ENCODE results near the gene RTCB. TPM values are rescaled to one million over a fixed set of nuclear protein-coding genes. Genes with fewer than 3 reads are reported as not detected.

RTCB gene
- total RNA-seq, 1 experiment from 2014 or later = 101 TPM

DNA sequence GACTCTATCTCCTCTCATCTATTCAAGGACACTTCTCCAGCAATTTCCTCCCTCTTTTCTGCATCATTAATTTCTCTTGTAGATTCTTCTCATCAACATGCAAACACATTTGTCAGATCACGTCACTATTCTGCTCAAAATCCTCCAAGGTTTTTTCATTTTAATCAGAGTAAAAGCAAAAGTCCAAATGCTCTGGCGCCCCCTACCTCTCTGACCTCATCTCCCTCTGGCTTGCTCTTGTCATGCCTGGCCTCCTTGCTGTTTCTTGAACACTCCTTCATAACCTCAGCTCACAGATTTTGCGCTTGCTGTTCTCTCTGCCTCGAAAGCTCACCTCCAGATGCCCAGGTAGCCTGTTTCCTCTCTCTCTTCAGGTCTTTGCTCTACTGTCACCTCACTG lies 22.4 kb downstream of the RTCB start:
- H3K79me2 ChIP-seq (ENCODE audit: insufficient read depth, low read length) = no peaks in the 10 kb centered on the region
- Mint-ChIP-seq H3K27ac (peak overlapping the region in 1 of 3 experiments; percentile 32; a peak in 2 of 7 replicates), H3K4me3 (no peak overlapping the region), H3K4me1 (no peaks in the 10 kb centered on the region; a peak in 1 of 4 replicates), H3K36me3 (ENCODE audit: insufficient read depth in 1 of 3, low read depth in 3 of 3) (peaks cover 35 to 84% (median 84%) of the 10 kb centered on the region in 3 experiments), H3K27me3 (ENCODE audit: low read depth) (no peaks in the 10 kb centered on the region), H3K9me3 (no peaks in the 10 kb centered on the region; a peak in 1 of 5 replicates)
- H3K23ac ChIP-seq (ENCODE audit: insufficient read length, low read depth, low read length) = no peak overlapping the region
- H3K4ac ChIP-seq (ENCODE audit: low read depth, low read length) = no peak overlapping the region
- H3K9me3 ChIP-seq (ENCODE audit: control insufficient read depth, low read depth, low read length) = no peaks in the 10 kb centered on the region
- no peak overlapping the region for H2BK15ac ChIP-seq (ENCODE audit: low read depth, low read length)
- no peak overlapping the region for H3K14ac ChIP-seq (ENCODE audit: insufficient read depth, low read length)
- no peak overlapping the region for H3T11ph ChIP-seq (ENCODE audit: low read length)
- H3K27ac ChIP-seq (ENCODE audit: insufficient read length, low read depth, low read length) = no peak overlapping the region
- H4K8ac ChIP-seq (replicated peaks; ENCODE audit: insufficient read length, low read depth, low read length) = no peak overlapping the region
- H2BK5ac ChIP-seq (ENCODE audit: insufficient read length, low read length) = no peak overlapping the region
- H4K5ac ChIP-seq (ENCODE audit: insufficient read length, low read depth, low read length) = no peak overlapping the region
- H3K9ac ChIP-seq (ENCODE audit: extremely low read depth, insufficient read length, low read length) = no peak overlapping the region
- no peaks in the 10 kb centered on the region for H3K27me3 ChIP-seq (ENCODE audit: insufficient read depth, low read length)
- no CpG with 5 or more reads among the region's 4 CpGs for WGBS (ENCODE audit: extremely low coverage, insufficient read length, low lambda C conversion rate)
- no peak overlapping the region for H3K18ac ChIP-seq (ENCODE audit: insufficient read length, low read depth, low read length)
- H3K79me1 ChIP-seq (ENCODE audit: insufficient read depth, low read depth, low read length, poor library complexity, severe bottlenecking) = no peaks in the 10 kb centered on the region
- no peak overlapping the region for H3K56ac ChIP-seq (ENCODE audit: insufficient read length, low read depth, low read length)
- H2AK5ac ChIP-seq (ENCODE audit: insufficient read length, low read length) = no peak overlapping the region
- no peak overlapping the region for H3K4me2 ChIP-seq (ENCODE audit: insufficient read depth, insufficient read length, low read length)
- DNase-seq = no peak
- H3K4me1 ChIP-seq (ENCODE audit: insufficient read depth, low read length) = no peaks in the 10 kb centered on the region
- TF ChIP-seq, protein P1, sequence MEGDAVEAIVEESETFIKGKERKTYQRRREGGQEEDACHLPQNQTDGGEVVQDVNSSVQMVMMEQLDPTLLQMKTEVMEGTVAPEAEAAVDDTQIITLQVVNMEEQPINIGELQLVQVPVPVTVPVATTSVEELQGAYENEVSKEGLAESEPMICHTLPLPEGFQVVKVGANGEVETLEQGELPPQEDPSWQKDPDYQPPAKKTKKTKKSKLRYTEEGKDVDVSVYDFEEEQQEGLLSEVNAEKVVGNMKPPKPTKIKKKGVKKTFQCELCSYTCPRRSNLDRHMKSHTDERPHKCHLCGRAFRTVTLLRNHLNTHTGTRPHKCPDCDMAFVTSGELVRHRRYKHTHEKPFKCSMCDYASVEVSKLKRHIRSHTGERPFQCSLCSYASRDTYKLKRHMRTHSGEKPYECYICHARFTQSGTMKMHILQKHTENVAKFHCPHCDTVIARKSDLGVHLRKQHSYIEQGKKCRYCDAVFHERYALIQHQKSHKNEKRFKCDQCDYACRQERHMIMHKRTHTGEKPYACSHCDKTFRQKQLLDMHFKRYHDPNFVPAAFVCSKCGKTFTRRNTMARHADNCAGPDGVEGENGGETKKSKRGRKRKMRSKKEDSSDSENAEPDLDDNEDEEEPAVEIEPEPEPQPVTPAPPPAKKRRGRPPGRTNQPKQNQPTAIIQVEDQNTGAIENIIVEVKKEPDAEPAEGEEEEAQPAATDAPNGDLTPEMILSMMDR (conservative IDR thresholded peaks at IDR 0.05) = peak; percentile 72
- no peaks in the 10 kb centered on the region for H3K23me2 ChIP-seq (ENCODE audit: insufficient read length, low read depth, low read length, poor library complexity, severe bottlenecking)
- no peak overlapping the region for H2AFZ ChIP-seq (ENCODE audit: low read length)
- no peaks in the 10 kb centered on the region for H4K20me1 ChIP-seq (ENCODE audit: control insufficient read depth, insufficient read depth, insufficient read length)
- no peak overlapping the region for H2BK12ac ChIP-seq (ENCODE audit: insufficient read length, low read depth, low read length)
- H2BK20ac ChIP-seq (ENCODE audit: low read depth, low read length, poor library complexity, severe bottlenecking) = peak overlapping the region; percentile 75
- H4K91ac ChIP-seq (ENCODE audit: insufficient read length, low read depth, low read length) = no peak overlapping the region
- no peak overlapping the region for H2BK120ac ChIP-seq (ENCODE audit: low read depth, low read length, poor library complexity, severe bottlenecking)

Data from H9 (cell line).